Coronary artery (tissue), 2 donors: ENCODE results near the gene AKR7A3.
"Not testable (repeated sequence)": the region's sequence is repeated elsewhere in the genome, so short reads cannot be mapped to it uniquely, and the experiment has no call there.

Experiments
- DNase-seq: peaks from one replicate; pipeline ENCODE4 v3.0.0-alpha.2; 2017; ENCODE audit warnings: low spot score
- H3K27ac ChIP-seq, 2 donors: fragments of 200-600 bp; sonication (generic); one replicate each; pipeline ENCODE4 v1.5.1; 2016 to 2019
- H3K4me3 ChIP-seq: fragments of 200-600 bp; sonication (generic); 2 replicates; pipeline ENCODE4 v1.5.1; 2016; ENCODE audit warnings: mild to moderate bottlenecking, moderate library complexity
- TF ChIP-seq, protein P1 (sequence below): fragments of 200-600 bp; sonication (generic); IDR thresholded peaks from one replicate; pipeline ENCODE4 v1.5.1; 2019; ENCODE audit warnings: antibody characterized with exemption

The AKR7A3 gene

DNA sequence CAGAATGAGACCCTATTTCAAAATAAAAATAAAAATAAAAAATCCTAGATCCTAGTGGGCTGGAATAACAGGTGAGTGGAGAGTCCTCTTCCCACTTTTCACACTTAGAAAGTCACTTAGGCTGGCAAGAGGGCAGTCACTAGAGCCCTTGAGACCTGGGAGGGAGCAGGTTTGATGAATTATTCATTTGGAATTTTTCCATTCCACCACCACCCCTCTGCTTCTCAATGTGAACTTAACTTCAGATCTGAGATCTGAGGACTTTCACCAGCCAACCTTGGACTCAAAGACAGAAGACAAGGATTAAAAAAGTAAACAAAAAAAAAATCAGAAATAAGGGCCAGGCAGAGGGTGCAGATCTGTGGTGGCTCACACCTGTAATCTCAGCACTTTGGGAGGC is 16.5 kb downstream of the AKR7A3 start:
- no peak for DNase-seq
- Histone ChIP-seq H3K4me3 (no peak overlapping the region), H3K27ac (no peak overlapping the region)
- TF ChIP-seq, protein P1, sequence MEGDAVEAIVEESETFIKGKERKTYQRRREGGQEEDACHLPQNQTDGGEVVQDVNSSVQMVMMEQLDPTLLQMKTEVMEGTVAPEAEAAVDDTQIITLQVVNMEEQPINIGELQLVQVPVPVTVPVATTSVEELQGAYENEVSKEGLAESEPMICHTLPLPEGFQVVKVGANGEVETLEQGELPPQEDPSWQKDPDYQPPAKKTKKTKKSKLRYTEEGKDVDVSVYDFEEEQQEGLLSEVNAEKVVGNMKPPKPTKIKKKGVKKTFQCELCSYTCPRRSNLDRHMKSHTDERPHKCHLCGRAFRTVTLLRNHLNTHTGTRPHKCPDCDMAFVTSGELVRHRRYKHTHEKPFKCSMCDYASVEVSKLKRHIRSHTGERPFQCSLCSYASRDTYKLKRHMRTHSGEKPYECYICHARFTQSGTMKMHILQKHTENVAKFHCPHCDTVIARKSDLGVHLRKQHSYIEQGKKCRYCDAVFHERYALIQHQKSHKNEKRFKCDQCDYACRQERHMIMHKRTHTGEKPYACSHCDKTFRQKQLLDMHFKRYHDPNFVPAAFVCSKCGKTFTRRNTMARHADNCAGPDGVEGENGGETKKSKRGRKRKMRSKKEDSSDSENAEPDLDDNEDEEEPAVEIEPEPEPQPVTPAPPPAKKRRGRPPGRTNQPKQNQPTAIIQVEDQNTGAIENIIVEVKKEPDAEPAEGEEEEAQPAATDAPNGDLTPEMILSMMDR = no peak

DNA sequence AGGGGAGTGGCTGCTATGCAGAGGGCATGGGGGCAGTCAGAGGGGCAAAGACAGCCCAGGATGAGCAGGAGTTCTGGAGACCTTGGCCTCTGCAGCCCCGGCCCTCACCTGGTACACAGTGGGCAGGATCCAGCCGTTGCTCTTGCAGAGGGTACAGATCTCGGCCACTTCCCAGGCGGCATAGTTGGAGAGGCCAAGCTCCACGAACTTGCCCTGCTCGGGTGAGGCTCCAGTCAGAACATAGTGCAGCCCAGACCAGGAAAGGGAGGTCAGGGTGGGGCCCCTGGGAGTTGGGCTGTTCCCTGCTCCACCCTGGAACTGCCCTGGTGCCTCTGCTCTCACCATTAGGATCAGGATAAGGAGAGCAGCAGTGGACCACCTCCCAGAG is 18.2 kb downstream of the AKR7A3 start:
- not testable (repeated sequence) for H3K27ac ChIP-seq

DNA sequence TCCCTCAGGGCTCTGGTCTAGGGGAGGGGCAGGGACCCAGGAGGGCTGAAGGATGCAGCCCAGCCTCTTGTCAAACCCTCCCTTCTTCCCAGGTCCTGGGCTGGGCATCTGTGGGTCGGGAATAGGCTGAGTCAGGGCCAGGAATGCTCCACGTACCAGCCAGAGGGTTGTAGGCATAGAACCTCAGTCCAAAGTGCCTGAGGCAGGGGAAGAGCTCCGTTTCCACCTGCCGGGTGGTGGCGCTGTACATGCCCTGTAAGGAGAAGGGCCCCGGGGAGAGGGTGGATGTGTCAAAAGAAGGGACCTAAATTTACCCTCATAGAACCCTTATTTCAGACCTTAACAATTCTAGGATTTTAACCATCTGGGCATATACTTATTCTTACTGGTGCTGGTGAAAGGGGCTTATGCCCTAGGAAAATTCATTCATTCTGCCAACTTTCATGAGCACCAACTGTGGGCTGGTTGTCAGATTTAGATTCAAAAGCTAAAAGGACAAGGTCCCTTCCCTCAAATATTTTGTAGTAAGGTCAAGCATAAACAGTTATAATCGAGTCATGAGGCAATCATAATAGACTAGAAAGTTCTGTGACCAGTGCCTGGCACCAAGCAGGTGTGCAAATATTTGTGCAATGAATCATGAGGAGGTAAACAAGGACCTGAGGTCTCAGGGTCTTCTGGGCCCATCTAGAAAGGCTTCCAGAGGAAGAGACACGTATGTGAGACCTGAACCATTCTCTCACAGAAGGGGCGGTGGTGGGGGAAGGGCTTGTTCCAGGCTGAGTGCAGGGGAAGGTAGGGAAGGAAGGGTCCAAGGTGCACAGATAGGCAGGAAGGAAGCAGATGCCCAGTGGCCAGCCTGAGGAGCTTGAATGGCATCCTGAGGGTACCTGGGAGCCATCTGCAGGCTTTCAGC is 18.9 kb downstream of the AKR7A3 start:
- H3K4me3 ChIP-seq, DNase-seq, H3K27ac ChIP-seq: not testable (repeated sequence)

More for the DNA sequence above, 18.2 kb downstream of the AKR7A3 start:
- not testable (repeated sequence) for H3K4me3 ChIP-seq, DNase-seq

DNA sequence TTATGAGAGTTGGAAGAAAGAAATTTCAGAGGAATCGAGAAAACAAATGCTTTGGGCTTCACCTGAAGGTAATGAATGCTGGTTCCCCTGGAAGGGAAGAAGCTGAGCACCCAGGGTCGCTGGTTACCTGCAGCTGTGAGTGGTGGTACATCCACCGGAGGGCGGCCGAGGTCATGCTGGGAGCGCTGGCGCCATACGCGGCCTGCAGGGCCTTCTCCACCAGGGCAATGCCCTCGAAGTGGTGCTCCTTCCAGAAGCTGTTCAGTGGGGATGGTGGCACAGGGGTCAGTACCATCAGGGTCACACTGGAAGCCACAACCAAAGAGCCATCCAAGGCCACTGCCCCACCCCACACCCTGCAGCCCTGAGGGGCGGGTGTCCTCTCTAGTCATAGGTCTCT is 20.1 kb downstream of the AKR7A3 start:
- TF ChIP-seq, protein P1 = no peak
- DNase-seq = no peak
- Histone ChIP-seq H3K4me3 (no peak overlapping the region), H3K27ac (no peak overlapping the region)

DNA sequence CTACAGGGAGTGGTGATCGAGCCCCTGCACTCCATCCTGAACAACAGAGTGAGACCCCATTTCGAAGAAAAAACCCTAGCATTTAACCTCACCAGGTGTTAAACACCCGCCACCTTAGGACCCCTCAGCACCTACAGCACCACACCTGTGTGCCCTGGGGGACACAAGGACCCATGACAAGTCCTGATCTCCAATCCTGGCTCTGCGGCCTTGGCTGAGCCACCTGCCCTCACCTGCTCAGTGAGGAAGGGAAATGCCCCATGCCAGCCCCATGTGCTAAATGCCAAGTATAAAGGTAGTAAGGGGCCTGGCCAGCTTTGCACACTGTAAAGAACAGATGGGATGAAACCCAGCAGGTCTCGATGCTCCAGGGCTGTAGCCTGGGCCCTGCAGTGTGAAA is 25.8 kb downstream of the AKR7A3 start:
- no peak for DNase-seq
- Histone ChIP-seq H3K27ac (no peak overlapping the region), H3K4me3 (no peak overlapping the region)
- TF ChIP-seq, protein P1 = no peak

DNA sequence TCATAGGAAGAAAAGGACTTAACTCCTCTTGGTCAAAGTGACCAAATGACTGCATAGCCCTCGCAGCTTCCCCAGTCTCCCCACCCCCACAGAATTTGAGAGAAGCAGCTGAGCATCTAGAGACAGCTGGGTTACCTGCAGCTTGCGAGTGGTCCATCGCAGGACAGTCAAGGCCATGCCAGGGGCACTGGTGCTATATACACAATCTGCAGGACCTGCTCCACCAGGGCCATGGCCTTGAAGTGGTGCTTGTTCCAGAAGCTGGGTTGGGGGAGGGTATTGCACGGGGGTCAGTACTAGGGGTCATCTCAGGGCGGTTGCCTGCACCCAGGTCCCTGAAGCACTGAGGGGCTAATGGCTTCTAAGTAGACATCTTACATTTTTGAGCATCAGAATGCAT is 26.5 kb downstream of the AKR7A3 start:
- Histone ChIP-seq H3K4me3 (no peak overlapping the region), H3K27ac (no peak overlapping the region)
- DNase-seq = no peak
- TF ChIP-seq, protein P1 = no peak

DNA sequence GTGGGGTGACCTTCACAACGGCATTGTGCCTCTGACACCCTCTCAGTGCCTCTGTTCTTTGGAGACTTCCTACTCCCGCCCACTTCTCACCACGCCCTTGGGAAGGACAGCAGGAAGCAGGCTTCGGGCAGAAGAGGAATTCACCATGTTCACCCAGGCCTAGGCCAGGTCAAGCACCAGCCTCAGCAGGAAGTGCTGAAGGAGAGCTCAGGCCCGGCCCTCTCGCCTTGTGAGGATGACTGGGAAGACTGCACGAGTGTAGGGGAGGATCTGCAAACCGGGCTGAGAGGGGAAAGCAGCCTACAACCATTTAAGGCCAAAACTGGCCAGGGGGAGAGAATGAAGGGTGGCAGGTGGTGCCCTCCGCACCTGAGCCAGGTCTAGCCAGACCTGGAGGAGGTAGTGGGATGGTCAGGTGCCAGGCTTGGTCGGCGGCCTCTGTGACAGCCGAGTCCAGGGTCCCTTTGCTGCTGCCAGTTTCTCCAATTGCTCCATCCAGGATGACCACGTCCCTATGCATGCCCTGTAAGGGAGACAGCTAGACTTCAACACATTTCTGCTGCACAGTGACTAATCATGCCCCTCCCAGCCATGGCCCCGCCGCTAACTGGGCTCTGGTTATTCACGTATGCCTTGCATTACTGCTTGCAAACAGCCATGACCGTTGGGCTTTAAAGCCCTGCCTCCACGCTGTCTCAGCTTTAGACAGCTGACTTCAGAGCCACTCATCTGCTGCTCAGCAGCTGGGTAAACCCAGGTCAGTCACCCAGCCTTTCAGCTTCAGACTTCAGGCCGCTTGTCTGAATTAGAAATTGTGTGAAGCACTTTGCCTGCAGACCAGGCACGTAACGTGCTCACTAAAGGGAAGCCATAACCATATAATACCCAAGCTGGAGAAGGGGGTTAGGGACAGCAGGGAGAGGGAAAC is 28.1 kb downstream of the AKR7A3 start:
- TF ChIP-seq, protein P1 = no peak
- H3K27ac ChIP-seq = no peak overlapping the region
- no peak overlapping the region for H3K4me3 ChIP-seq
- no peak for DNase-seq

DNA sequence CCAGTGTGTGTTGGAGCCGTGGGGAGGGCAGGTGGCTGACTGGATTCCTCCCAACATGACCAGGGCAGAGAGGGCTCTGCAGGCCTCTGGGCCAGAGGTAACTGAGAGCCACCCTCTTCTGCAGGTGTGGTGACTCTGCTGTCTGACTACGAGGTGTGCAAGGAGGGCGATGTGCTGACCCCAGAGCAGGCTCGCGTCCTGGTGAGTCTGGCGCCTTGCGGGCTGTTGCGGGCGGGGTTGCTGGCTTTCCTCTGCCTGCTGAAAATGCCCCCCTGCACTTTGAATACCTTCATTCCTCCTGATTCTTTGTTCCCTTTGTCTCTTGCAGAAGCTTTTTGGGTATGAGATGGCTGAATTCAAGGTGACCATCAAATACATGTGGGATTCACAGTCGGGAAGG is 30.2 kb downstream of the AKR7A3 start:
- Histone ChIP-seq H3K27ac (no peak overlapping the region), H3K4me3 (no peak overlapping the region)
- DNase-seq = no peak
- TF ChIP-seq, protein P1 = no peak
